Activated CD8-positive, alpha-beta memory T cell treated with anti-CD3 and anti-CD28 coated beads, Interleukin-2, amount 50 U/mL, for 1 hour (primary cell): ENCODE data around the gene HS3ST6.
"Not testable (repeated sequence)": the region's sequence is repeated elsewhere in the genome, so short reads cannot be mapped to it uniquely, and the experiment has no call there.

Experiments
- DNase-seq: peaks from one replicate; pipeline ENCODE4 v3.0.0-alpha.2; 2020; ENCODE audit errors: extremely low read depth

Gene HS3ST6

GRCh38 chr16:1946495-1947368 lies 28.5 kb upstream of the HS3ST6 start:
- DNase-seq: no peak

DNA sequence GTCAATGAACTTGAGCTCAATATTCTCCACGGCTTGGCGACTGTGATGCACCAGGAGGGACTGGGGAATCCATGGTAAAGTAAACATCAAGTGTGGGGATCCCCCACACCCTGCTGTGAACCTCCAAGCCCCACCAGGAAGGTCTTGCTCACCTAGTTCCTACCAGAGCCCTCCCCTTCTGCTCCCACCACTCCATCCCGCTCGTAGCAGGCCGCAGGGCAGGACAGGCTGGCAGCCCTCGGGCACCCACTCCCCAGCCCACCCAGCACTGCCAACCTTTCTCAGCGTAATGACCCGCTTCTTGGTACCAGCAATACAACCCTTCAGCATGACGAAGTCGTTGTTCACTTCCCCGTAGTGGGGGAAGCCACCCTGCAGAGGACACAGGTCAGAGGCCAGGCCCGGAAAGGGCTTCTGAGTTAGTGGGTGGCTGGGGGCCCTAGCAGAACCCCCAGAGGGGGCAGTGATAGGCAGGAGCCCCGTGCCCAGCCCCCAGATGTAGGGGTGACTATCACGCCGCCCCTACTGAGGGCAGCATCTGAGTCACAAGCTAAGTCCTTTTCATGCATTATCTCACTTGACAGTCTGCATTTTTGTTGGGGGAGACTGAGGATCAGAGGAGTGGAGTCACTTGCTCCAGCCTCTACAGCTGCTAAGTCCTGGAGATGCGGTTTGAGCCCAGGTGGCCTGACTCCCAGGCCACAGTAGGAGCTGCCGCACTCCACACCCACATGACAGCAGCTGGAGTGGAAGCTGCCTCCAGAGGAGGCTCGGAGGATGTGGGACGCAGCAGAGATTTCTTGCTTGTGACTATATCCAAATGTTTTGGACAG lies 27.6 kb upstream of the HS3ST6 start:
- DNase-seq: no peak

- no peak for DNase-seq
Measured at GRCh38 chr16:1944612-1945199, 26.5 kb upstream of the HS3ST6 start.

DNA sequence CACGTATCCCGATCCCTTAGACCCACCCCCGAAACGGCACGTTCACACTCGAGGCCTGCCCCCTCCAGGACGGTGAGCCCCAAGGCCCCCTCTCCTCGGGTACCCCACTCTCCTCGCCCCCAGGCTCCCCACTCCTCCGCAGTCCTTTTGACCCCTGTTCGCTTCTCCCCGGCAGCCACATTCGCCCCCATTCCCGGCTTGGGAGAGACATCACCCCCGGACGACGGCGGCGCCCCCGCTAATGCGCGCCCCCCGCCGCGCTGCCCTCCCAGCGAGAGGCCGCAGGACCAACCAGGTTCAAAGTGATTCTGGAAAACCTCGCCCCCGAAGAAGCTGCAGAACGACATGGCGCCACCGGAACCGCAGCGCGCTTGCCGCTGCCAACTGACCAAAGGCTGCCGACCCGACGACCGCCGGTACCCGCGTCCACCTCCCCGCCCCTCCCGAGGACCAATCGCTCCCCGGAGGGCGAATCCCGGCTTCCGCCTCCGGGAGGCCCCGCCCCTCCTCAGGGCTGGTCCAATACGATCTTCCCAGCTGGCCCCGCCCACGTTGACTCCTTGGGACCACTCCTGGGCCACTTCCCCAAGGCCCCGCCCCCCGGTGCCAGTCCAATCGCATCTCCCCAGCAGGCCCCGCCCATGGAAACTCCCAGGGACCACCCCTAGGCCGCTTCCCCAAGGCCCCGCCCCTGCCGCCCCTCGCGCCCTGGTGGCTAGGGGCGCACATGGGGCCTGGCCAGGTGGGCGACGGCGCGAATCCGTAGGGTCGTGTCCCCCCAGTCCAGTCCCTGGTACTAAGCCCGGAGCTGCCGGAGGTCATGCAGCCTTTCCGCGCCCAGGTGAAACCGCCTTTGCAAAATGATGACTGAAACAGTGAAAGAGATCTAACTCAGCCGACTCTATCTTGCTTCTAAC lies 24.9 kb upstream of the HS3ST6 start, which contains the start of gene MSRB1:
TSS of gene MSRB1 (minus strand) at position 390 of the 917 bp plus-strand sequence. CDS start at position 347, 43 bp downstream.
- DNase-seq: peak; percentile 99

DNA sequence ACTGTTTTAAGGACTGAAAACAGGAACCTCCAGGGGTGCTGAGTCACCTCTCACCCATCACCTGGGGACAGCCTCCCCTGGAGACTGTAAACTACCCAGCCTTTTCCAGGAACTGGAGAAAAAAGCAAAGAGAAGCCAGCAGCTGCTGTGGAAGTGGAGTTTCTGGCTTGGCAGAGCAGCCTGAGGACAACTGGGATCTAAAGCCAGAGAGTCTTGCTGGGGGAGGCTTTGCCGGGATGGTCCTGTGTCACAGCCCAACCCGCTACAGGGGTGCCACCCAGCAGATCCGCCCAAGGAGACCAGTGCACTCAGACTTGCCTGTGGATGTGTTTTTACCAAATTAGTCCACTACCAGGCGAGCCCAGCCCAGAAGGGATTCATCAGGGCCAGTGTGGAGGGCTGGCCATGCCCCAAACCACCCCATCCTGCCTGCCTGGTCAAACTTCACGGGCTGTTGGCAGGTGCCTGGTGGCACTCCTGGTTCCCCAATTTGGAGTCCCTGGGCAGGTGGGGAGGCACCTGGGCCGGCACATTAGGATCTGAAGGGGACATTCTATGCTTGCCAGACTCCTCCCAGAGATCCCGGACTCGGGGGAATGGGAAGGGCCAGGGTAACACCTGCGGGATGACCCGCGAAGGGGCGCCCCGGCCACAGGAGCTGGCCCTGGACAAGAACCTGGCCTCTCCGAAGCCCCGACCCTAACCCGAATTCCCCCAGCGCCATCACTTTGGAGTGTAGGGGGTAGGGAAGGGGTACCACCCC lies 24.0 kb upstream of the HS3ST6 start:
- no peak for DNase-seq

DNA sequence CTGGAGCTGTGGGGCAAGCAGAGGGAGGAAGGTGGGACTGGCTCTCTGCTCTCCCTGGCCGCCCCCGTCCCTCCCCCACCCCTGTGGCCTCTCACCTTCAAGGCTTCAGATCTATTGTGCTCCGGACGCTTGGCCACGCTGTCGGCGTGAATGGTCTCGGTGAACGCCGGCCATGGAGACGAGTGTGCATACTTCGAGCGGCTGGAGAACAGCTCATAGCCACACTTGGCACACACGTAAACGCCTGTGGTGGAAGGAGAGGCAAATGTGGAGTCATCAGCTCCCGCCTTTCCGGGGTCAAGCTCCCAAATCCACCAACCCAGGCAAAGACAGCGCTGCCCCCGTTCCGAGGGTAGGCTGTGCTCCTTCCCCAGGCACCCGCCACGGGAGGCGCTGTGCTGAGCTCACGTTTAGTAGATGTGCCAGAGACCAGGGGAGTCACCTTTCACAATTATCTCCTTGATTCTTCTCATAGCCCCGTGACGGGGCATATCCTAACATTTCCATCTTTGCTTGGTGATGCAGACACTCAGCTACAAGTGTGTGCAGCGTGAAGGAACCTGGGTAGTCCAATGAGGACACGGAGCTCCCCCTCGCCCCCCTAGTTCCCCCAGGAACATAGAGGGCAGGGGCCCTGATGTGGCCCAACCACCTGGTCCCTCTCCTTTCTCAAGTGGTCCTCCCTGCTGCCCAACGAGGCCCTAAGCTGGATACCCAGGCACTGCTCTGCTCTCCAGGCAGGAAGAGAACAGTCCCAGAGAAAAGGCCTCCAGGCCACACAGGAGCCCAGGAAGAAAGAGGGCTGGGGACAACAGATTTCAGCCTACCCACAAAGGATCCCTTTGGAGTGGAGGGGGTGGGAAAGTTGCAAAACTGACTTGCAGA lies 23.2 kb upstream of the HS3ST6 start:
- no peak for DNase-seq

GRCh38 chr16:1940273-1941161 lies 22.3 kb upstream of the HS3ST6 start:
- no peak for DNase-seq

DNA sequence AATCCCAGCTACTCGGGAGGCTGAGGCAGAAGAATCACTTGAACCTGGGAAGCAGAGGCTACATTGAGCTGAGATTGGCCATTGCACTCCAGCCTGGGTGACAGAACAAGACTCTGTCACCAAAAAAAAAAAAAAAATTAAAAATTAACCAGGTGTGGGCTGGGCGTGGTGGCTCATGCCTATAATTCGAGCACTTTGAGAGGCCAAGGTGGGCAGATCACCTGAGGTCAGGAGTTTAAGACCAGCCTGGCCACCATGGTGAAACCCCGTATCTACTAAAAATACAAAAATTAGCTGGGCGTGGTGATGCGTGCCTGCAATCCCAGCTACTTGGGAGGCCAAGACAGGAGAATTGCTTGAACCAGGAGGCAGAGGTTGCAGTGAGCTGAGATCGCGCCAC lies 21.6 kb upstream of the HS3ST6 start:
- DNase-seq: not testable (repeated sequence)

GRCh38 chr16:1938910-1939309 lies 20.7 kb upstream of the HS3ST6 start:
- DNase-seq: no peak

DNA sequence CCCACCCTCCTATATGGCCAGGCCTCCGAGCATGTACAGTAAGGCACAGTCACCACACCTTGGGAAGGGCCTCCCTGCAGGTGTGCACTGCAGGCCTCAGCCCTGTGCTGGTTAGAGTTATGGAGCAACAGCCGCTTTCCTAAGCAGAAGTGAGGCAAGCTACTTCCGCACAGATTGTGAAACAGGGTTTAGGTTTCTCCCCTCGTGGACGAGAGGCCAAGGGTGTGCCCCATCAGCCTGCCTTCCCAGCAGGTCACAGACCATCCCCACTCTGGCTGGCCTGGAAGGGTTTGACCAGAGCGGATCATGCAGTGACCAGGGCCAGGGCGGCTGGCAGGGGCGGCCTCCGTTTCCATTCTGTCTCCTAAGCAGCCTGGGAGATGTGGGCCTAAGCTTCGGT lies 20.1 kb upstream of the HS3ST6 start:
- no peak for DNase-seq

DNA sequence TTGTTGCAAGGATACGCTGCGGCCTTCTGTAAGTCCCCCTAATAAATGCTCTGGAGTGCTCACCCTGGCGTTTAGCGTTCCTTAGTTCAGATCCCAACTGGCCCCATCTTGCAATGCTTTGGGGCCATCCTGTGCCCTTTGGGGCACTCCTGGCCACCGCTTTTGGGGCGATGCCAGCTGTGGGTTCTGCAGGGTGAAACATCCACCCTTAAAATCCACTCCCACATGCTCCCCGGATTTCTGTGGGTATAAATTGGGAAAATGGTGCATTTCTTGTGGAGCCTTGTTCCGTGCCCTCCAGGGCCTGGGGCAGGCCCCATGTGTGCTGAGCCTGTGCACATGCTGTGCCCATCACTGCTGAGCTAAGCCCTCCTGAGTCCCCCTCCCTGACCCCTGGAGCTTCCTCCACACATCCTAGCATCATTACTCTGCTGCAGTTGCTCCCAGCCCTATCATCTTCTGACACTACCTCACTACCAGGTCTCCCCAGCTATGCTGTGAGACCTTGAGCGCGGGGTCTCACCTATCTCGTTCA lies 18.8 kb upstream of the HS3ST6 start:
- no peak for DNase-seq

- no peak for DNase-seq
Measured at GRCh38 chr16:1933097-1933661, 15.0 kb upstream of the HS3ST6 start.

GRCh38 chr16:1932050-1933028 lies 14.1 kb upstream of the HS3ST6 start:
- DNase-seq: no peak

DNA sequence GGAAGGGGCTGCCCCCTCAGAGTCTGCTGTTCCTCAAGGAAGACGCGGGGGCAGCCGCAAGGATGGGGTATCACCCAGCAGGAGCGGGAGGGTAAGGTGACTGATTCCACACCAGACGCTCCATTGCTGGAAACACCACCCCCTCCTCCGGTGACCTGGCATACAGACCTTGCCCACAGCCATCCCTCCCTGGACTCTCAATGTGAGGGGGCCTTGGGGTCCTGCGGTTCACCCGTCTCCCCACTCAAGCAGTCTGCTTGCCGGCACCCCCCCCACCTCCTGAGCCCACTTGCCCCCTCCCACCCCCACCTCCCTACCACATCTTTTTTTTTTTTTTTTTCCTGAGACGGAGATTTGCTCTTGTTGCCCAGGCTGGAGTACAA lies 12.1 kb upstream of the HS3ST6 start:
- DNase-seq: no peak

DNA sequence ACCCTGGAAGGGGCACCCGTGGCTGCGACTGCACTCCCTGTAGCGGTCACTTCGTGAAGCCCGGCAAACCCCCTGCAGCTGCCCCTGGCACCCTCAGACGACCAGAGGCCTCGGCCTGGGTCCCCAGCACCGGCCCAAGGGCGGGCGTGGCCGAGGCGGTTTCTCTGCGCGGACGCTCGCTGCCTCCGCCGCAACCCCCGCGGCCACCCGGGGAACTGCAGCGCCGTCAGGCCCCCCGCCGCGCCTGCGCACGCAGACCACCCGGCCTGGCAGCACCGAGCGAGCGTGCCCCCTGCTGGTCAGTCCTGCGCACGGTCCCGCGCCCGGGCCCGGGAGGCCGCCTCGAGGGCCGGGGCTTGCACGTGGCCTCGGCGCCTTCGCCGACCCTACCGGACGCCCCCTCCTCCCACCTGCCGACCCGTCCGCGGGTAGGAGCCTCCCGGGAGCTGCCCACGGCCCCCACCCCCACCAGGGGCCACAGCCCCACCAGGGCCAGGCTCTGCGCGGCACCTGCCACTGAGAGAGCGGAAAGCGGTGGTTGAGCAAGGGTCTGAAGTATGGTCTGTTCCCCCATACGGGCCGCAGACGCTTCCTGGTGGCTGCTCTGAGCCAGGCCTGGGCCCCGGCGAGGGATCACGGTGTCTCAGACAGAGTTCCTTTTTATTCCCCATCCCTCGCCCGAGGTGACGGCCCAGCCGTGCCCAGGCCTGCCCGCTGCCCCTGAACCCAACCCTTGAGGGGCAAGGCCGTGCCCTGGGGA lies 11.5 kb upstream of the HS3ST6 start:
- DNase-seq: peak; percentile 69

GRCh38 chr16:1929105-1929504 lies 10.9 kb upstream of the HS3ST6 start:
- DNase-seq: no peak
